ENCODE measurements around the gene IRX3. TPM values are rescaled to one million over a fixed set of nuclear protein-coding genes. Genes with fewer than 3 reads are reported as not detected.

Gene IRX3
- total and polyA plus RNA-seq, 4 experiments from 2014 or later: not detected

- Mint-ChIP-seq H3K4me1 (peaks cover 9 to 24% (median 16%) of the 10 kb centered on the region in 4 donors), H3K27ac (peak overlapping the region in 1 of 7 donors; percentile 30), H3K4me3 (peak overlapping the region in 1 of 8 donors; percentile 30), H3K36me3 (no peaks in the 10 kb centered on the region), H3K27me3 (peaks cover 35 to 41% of the 10 kb centered on the region in 2 donors), H3K9me3 (peaks cover 0 to 4% (median 0%) of the 10 kb centered on the region in 8 donors)
- ChIA-PET POLR2A (ENCODE audit: partially characterized antibody) (no interaction called here), CTCF (ENCODE audit: partially characterized antibody) (no interaction called here)
- Histone ChIP-seq H3K36me3 (ENCODE audit: insufficient read depth, low read length) (no peaks in the 10 kb centered on the region), H3K27me3 (ENCODE audit: insufficient read depth, low read length) (peaks cover 5% of the 10 kb centered on the region), H3K9me3 (ENCODE audit: control insufficient read depth in 1 of 2, low read length in 2 of 2) (no peaks in the 10 kb centered on the region), H3K4me3 (ENCODE audit: low read length in 2 of 2) (no peak overlapping the region), H3K4me1 (ENCODE audit: insufficient read depth, low read length) (no peaks in the 10 kb centered on the region), H3K27ac (ENCODE audit: low read depth, low read length) (no peak overlapping the region)
- no peak for DNase-seq
- intact Hi-C loops (cut with micrococcal nuclease): no loop called here
Observed at GRCh38 chr16:54289945-54290832, 3.6 kb upstream of the IRX3 start.

- intact Hi-C loops (cut with micrococcal nuclease): no loop called here
- no peak for DNase-seq
- Histone ChIP-seq H3K4me3 (ENCODE audit: low read length in 2 of 2) (no peak overlapping the region), H3K9me3 (ENCODE audit: control insufficient read depth in 1 of 2, low read length in 2 of 2) (no peaks in the 10 kb centered on the region), H3K27me3 (ENCODE audit: insufficient read depth, low read length) (peaks cover 5% of the 10 kb centered on the region), H3K36me3 (ENCODE audit: insufficient read depth, low read length) (no peaks in the 10 kb centered on the region), H3K4me1 (ENCODE audit: insufficient read depth, low read length) (no peaks in the 10 kb centered on the region), H3K27ac (ENCODE audit: low read depth, low read length) (no peak overlapping the region)
- CTCF ChIA-PET (ENCODE audit: partially characterized antibody): no interaction called here
- peaks cover 11 to 28% (median 19%) of the 10 kb centered on the region in 4 donors for H3K4me1 Mint-ChIP-seq
- peak overlapping the region in 1 of 8 donors; percentile 30 for H3K4me3 Mint-ChIP-seq
- H3K9me3 Mint-ChIP-seq: peaks cover 0 to 2% (median 0%) of the 10 kb centered on the region in 8 donors
- H3K27me3 Mint-ChIP-seq: peaks cover 39 to 44% of the 10 kb centered on the region in 2 donors
- peak overlapping the region in 1 of 7 donors; percentile 30 for H3K27ac Mint-ChIP-seq
- H3K36me3 Mint-ChIP-seq: no peaks in the 10 kb centered on the region
- POLR2A ChIA-PET (ENCODE audit: partially characterized antibody): no interaction called here
Observed at GRCh38 chr16:54289242-54289944, 2.8 kb upstream of the IRX3 start.

GRCh38 chr16:54288835-54289241 lies 2.3 kb upstream of the IRX3 start:
- Histone ChIP-seq H3K36me3 (ENCODE audit: insufficient read depth, low read length) (no peaks in the 10 kb centered on the region), H3K4me3 (ENCODE audit: low read length in 2 of 2) (no peak overlapping the region), H3K9me3 (ENCODE audit: control insufficient read depth in 1 of 2, low read length in 2 of 2) (no peaks in the 10 kb centered on the region), H3K27ac (ENCODE audit: low read depth, low read length) (no peak overlapping the region), H3K27me3 (ENCODE audit: insufficient read depth, low read length) (peaks cover 5% of the 10 kb centered on the region), H3K4me1 (ENCODE audit: insufficient read depth, low read length) (no peaks in the 10 kb centered on the region)
- H3K27ac Mint-ChIP-seq: no peak overlapping the region
- POLR2A ChIA-PET (ENCODE audit: partially characterized antibody): no interaction called here
- DNase-seq: no peak
- intact Hi-C loops (cut with micrococcal nuclease): no loop called here
- H3K9me3 Mint-ChIP-seq: no peaks in the 10 kb centered on the region
- H3K4me1 Mint-ChIP-seq: peaks cover 11 to 29% (median 20%) of the 10 kb centered on the region in 4 donors
- no peaks in the 10 kb centered on the region for H3K36me3 Mint-ChIP-seq
- CTCF ChIA-PET (ENCODE audit: partially characterized antibody): no interaction called here
- no peak overlapping the region for H3K4me3 Mint-ChIP-seq
- peaks cover 39 to 44% of the 10 kb centered on the region in 2 donors for H3K27me3 Mint-ChIP-seq

- peak overlapping the region in 2 of 8 donors; percentile 12 to 20 for H3K4me3 Mint-ChIP-seq
- no peak overlapping the region for H3K27ac Mint-ChIP-seq
- no peaks in the 10 kb centered on the region for H3K9me3 Mint-ChIP-seq
- no peaks in the 10 kb centered on the region for H3K9me3 ChIP-seq (ENCODE audit: control insufficient read depth in 1 of 2, low read length in 2 of 2)
- H3K4me3 ChIP-seq (ENCODE audit: low read length in 2 of 2): no peak overlapping the region
- H3K27ac ChIP-seq (ENCODE audit: low read depth, low read length): no peak overlapping the region
- DNase-seq: no peak
- POLR2A ChIA-PET (ENCODE audit: partially characterized antibody): no interaction called here
- H3K36me3 Mint-ChIP-seq: no peaks in the 10 kb centered on the region
- H3K4me1 Mint-ChIP-seq: peaks cover 13 to 35% (median 25%) of the 10 kb centered on the region in 4 donors
- no peaks in the 10 kb centered on the region for H3K36me3 ChIP-seq (ENCODE audit: insufficient read depth, low read length)
- H3K27me3 Mint-ChIP-seq: peaks cover 38 to 47% of the 10 kb centered on the region in 2 donors
- intact Hi-C loops (cut with micrococcal nuclease): no loop called here
- no peaks in the 10 kb centered on the region for H3K4me1 ChIP-seq (ENCODE audit: insufficient read depth, low read length)
- CTCF ChIA-PET (ENCODE audit: partially characterized antibody): no interaction called here
- H3K27me3 ChIP-seq (ENCODE audit: insufficient read depth, low read length): no peaks in the 10 kb centered on the region
Observed at GRCh38 chr16:54288030-54288834, 1.6 kb upstream of the IRX3 start.

GRCh38 chr16:54287131-54288029 lies 793 bp upstream of the IRX3 start:
- intact Hi-C loops (cut with micrococcal nuclease): no loop called here
- H3K4me3 Mint-ChIP-seq: peak overlapping the region in 3 of 8 donors; percentile 17 to 63 (median 23)

GRCh38 chr16:54286090-54286365 lies 559 bp downstream of the IRX3 start:
- Mint-ChIP-seq H3K27ac (no peak overlapping the region), H3K4me1 (peaks cover 18 to 44% (median 29%) of the 10 kb centered on the region in 4 donors), H3K36me3 (no peaks in the 10 kb centered on the region), H3K9me3 (no peaks in the 10 kb centered on the region), H3K27me3 (peaks cover 40 to 53% of the 10 kb centered on the region in 2 donors), H3K4me3 (peak overlapping the region in 3 of 8 donors; percentile 57 to 79 (median 60))
- H3K27ac ChIP-seq (ENCODE audit: low read depth, low read length): no peak overlapping the region
- ChIA-PET POLR2A (ENCODE audit: partially characterized antibody) (no interaction called here), CTCF (ENCODE audit: partially characterized antibody) (no interaction called here)
- DNase-seq: no peak
- no peaks in the 10 kb centered on the region for H3K36me3 ChIP-seq (ENCODE audit: insufficient read depth, low read length)
- no peaks in the 10 kb centered on the region for H3K4me1 ChIP-seq (ENCODE audit: insufficient read depth, low read length)
- peaks cover 4% of the 10 kb centered on the region for H3K27me3 ChIP-seq (ENCODE audit: insufficient read depth, low read length)
- H3K9me3 ChIP-seq (ENCODE audit: control insufficient read depth in 1 of 2, low read length in 2 of 2): no peaks in the 10 kb centered on the region
- H3K4me3 ChIP-seq (ENCODE audit: low read length in 2 of 2): no peak overlapping the region
- intact Hi-C loops (cut with micrococcal nuclease): no loop called here

More at GRCh38 chr16:54287131-54288029, 793 bp upstream of the IRX3 start:
- Mint-ChIP-seq H3K4me1 (peaks cover 15 to 43% (median 28%) of the 10 kb centered on the region in 4 donors), H3K36me3 (no peaks in the 10 kb centered on the region), H3K9me3 (no peaks in the 10 kb centered on the region), H3K27me3 (peaks cover 39 to 51% of the 10 kb centered on the region in 2 donors), H3K27ac (no peak overlapping the region)
- no peaks in the 10 kb centered on the region for H3K36me3 ChIP-seq (ENCODE audit: insufficient read depth, low read length)
- no peak for DNase-seq
- H3K27me3 ChIP-seq (ENCODE audit: insufficient read depth, low read length): no peaks in the 10 kb centered on the region
- no peak overlapping the region for H3K4me3 ChIP-seq (ENCODE audit: low read length in 2 of 2)
- no peaks in the 10 kb centered on the region for H3K4me1 ChIP-seq (ENCODE audit: insufficient read depth, low read length)
- ChIA-PET POLR2A (ENCODE audit: partially characterized antibody) (no interaction called here), CTCF (ENCODE audit: partially characterized antibody) (no interaction called here)
- H3K9me3 ChIP-seq (ENCODE audit: control insufficient read depth in 1 of 2, low read length in 2 of 2): no peaks in the 10 kb centered on the region
- H3K27ac ChIP-seq (ENCODE audit: low read depth, low read length): no peak overlapping the region
